Parathyroid adenoma (tissue), 2 donors: Measurements from ENCODE around the gene RASD2.

Source experiments
- H2AFZ ChIP-seq: fragments of 300-600 bp; sonication (generic); one replicate; pipeline ENCODE4 v1.7.0; 2017; ENCODE audit warnings: antibody characterized with exemption, mild to moderate bottlenecking
- H3K27ac ChIP-seq: fragments of 300-600 bp; sonication (generic); one replicate; pipeline ENCODE4 v1.7.0; 2017
- H3K27me3 ChIP-seq: fragments of 300-600 bp; sonication (generic); one replicate; pipeline ENCODE4 v1.7.0; 2017; ENCODE audit warnings: low read length; ENCODE audit not compliant: control insufficient read depth, insufficient read depth
- H3K36me3 ChIP-seq: fragments of 300-600 bp; sonication (generic); one replicate; pipeline ENCODE4 v1.7.0; 2017; ENCODE audit warnings: low read length; ENCODE audit not compliant: control insufficient read depth, insufficient read depth
- H3K4me1 ChIP-seq: fragments of 300-600 bp; sonication (generic); one replicate; pipeline ENCODE4 v1.7.0; 2017; ENCODE audit warnings: control low read depth
- H3K4me2 ChIP-seq: fragments of 300-600 bp; sonication (generic); one replicate; pipeline ENCODE4 v1.7.0; 2017; ENCODE audit warnings: low read length
- H3K4me3 ChIP-seq: fragments of 300-600 bp; sonication (generic); one replicate; pipeline ENCODE4 v1.7.0; 2017; ENCODE audit warnings: low read depth, low read length
- H3K79me2 ChIP-seq: fragments of 300-600 bp; sonication (generic); one replicate; pipeline ENCODE4 v1.7.0; 2017; ENCODE audit warnings: control low read depth
- H3K9ac ChIP-seq: fragments of 300-600 bp; sonication (generic); one replicate; pipeline ENCODE4 v1.7.0; 2017; ENCODE audit warnings: mild to moderate bottlenecking
- H3K9me3 ChIP-seq: fragments of 300-600 bp; sonication (generic); one replicate; pipeline ENCODE4 v1.7.0; 2017; ENCODE audit warnings: low read length; ENCODE audit not compliant: control insufficient read depth
- TF ChIP-seq, protein P1 (sequence below): fragments of 300-600 bp; sonication (generic); IDR thresholded peaks from one replicate; pipeline ENCODE4 v1.7.0; 2017; ENCODE audit warnings: antibody characterized with exemption, mild to moderate bottlenecking
- donor health status: primary hyperparathyroidism.

RASD2 gene

GRCh38 chr22:35522225-35523149, 18.1 kb upstream of the RASD2 start:
- Histone ChIP-seq H3K27me3 (no peaks in the 10 kb centered on the region), H3K9me3 (no peaks in the 10 kb centered on the region), H3K4me3 (no peak overlapping the region), H3K27ac (no peak overlapping the region), H3K9ac (no peak overlapping the region), H3K4me2 (no peak overlapping the region), H3K79me2 (no peaks in the 10 kb centered on the region), H3K36me3 (no peaks in the 10 kb centered on the region), H2AFZ (no peak overlapping the region), H3K4me1 (no peaks in the 10 kb centered on the region)
- TF ChIP-seq, protein P1, sequence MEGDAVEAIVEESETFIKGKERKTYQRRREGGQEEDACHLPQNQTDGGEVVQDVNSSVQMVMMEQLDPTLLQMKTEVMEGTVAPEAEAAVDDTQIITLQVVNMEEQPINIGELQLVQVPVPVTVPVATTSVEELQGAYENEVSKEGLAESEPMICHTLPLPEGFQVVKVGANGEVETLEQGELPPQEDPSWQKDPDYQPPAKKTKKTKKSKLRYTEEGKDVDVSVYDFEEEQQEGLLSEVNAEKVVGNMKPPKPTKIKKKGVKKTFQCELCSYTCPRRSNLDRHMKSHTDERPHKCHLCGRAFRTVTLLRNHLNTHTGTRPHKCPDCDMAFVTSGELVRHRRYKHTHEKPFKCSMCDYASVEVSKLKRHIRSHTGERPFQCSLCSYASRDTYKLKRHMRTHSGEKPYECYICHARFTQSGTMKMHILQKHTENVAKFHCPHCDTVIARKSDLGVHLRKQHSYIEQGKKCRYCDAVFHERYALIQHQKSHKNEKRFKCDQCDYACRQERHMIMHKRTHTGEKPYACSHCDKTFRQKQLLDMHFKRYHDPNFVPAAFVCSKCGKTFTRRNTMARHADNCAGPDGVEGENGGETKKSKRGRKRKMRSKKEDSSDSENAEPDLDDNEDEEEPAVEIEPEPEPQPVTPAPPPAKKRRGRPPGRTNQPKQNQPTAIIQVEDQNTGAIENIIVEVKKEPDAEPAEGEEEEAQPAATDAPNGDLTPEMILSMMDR: no peak

DNA sequence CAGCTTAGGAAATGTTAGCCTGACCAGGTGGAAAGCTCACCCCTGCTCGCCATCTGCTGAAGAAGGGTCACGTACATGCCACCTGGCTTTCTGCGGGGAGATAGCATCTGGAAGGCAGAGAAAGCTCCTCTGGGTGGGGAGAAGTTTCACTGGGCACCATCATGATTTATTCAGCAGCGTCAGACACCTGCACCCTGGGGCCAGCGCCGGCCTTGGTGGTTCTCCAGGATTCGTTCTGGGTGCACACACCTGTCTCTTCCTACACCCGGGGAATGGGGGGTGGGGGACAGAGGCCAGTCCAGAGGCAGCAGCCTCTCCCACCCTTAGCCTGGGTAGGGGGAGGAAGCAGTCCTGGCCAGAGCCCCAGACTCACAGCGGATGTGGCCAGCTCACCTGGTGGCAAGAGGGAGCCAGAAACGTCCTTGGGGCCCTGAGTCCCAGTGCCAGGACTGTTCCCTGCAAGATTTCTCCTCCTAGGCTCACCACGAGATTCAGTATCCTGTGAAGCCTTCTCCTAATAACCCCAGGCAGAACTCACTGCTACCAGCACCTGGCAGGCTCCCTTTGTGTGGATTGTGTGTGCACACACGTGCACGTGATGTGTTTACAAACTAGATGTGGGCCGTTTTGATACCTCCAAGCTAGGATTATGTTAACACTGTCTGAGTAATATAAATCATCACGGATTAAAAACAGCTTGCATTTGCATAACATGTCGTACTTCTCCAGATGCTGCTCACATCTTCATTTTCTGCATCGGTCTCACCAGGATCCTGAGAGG, 17.3 kb upstream of the RASD2 start:
- Histone ChIP-seq H3K9me3 (no peaks in the 10 kb centered on the region), H3K4me2 (no peak overlapping the region), H3K9ac (no peak overlapping the region), H3K4me1 (no peaks in the 10 kb centered on the region), H2AFZ (no peak overlapping the region), H3K4me3 (no peak overlapping the region), H3K27me3 (no peaks in the 10 kb centered on the region), H3K27ac (no peak overlapping the region), H3K79me2 (no peaks in the 10 kb centered on the region), H3K36me3 (no peaks in the 10 kb centered on the region)
- TF ChIP-seq, protein P1: no peak

GRCh38 chr22:35524966-35525686, 15.5 kb upstream of the RASD2 start:
- H3K9me3 ChIP-seq: no peaks in the 10 kb centered on the region
- no peak overlapping the region for H3K9ac ChIP-seq
- no peak overlapping the region for H3K4me3 ChIP-seq
- H3K27me3 ChIP-seq: no peaks in the 10 kb centered on the region
- TF ChIP-seq, protein P1: no peak
- no peak overlapping the region for H3K4me2 ChIP-seq
- H3K79me2 ChIP-seq: no peaks in the 10 kb centered on the region
- no peaks in the 10 kb centered on the region for H3K36me3 ChIP-seq
- H3K4me1 ChIP-seq: no peaks in the 10 kb centered on the region
- no peak overlapping the region for H2AFZ ChIP-seq
- H3K27ac ChIP-seq: no peak overlapping the region

DNA sequence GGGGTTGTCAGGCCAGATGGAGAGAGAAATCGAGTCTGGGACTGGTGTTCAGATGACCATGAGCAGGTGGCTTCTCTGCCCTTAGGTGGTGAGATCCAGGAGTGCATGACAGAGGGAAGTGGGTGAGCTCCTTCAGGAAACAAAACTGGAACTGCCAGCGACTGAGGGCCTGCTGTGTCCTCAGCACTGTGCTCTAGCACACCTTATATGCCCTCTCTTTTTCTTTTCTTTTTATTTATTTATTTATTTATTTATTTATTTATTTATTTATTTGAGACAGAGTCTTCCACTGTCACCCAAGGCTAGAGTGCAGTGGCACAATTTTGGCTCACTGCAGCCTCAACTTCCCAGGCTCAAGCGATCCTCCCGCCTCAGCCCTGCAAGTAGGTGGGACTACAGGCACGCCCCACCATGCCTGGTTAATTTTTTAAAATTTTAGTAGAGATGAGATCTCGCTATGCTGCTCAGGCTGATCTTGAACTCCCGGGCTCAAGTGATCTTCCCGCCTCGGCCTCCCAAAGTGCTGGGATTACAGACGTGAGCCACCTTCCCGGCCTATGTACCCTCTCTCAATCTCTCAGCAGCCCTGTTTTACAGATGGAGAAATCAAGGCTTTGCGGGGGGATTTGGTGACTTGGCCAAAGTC, 14.8 kb upstream of the RASD2 start:
- no peak overlapping the region for H3K27ac ChIP-seq
- H2AFZ ChIP-seq: no peak overlapping the region
- H3K27me3 ChIP-seq: no peaks in the 10 kb centered on the region
- TF ChIP-seq, protein P1: no peak
- no peak overlapping the region for H3K9ac ChIP-seq
- H3K4me2 ChIP-seq: no peak overlapping the region
- no peaks in the 10 kb centered on the region for H3K9me3 ChIP-seq
- no peaks in the 10 kb centered on the region for H3K4me1 ChIP-seq
- no peaks in the 10 kb centered on the region for H3K79me2 ChIP-seq
- no peak overlapping the region for H3K4me3 ChIP-seq
- no peaks in the 10 kb centered on the region for H3K36me3 ChIP-seq
